NCI-H2081 treated with DMSO at 0.1 percent for 48 hours (cell line): Measurements from ENCODE around the gene RBCK1.

Experiments
- DNase-seq: peaks from one replicate; lab custom pipeline; 2025; lab: John Stamatoyannopoulos, UW

Gene RBCK1

DNA sequence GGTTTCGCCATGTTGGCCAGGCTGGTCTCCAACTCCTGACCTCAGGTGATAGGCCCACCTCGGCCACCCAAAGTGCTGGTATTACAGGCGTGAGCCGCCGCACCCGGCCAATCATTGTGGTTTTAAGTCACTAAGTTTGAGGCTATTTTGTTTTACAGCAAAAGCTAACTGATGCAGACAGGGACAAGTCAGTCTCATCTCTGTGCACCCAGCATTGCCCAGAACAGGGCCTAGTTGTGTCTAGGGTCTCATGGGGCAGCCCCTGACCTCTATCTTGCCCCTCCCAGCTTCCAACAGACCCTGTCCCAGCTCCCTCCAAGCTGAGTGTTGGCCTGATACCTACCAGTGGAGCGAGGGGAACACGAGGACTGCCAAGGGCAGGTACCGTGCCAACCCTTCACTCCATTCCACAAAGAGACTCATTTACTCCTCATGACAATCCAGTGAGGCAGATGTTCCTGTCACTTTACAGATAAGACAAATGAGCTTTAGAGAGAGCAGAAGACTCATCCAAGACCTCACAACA, 8.9 kb upstream of the RBCK1 start:
- DNase-seq = no peak

DNA sequence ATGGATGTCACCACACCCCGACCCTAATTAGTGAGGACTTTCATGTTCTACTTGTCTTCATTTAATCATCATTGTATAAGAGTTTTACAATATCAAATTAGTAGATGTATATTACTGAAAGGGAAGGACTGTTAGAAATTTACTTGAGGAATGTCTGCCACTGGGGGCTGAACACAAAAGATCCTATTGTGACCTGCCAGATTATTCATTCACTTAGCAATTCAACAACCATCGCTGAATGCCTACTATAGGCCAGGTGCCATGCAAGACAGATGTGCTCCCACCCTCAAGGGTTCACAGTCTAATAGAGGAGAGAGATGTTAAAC, 8.0 kb upstream of the RBCK1 start:
- no peak for DNase-seq

DNA sequence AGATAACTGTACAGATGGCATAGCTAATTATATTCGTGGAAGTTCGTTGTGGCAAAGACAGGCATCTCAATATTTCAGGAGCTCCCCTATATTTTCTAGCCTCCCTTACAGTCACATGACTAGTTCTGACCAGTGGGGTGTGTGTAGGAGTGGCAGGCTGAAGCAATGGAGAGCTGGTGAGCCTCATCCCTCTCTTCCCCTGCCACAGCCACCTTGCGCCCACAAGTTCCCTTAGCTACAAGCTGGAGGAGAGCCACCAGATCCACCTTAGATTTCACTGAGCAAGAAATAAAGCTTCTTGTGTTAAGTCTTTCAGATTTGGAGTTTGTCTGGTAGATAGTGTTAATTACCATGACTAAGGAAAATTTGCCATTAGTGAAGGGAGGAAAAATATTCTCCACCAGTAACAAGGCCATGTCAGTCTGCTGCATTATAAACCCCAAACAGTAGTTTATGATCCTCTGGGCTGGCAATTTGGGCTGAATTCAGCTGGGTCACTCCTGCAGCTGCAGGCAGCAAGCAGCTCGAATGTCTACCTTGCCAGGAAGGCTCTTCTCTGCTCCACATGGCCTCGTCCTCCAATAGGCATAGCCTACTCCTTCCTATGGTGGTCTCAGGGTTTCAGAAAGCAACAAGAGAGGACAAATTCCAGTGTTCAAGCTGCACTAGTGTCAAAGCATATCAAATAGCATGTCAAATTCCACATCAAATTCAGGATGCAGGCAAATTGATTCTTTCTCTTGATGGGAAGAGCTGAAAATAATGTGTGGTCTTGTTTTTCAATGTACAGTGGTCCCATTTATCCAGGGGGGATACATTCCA, 7.4 kb upstream of the RBCK1 start:
- no peak for DNase-seq

DNA sequence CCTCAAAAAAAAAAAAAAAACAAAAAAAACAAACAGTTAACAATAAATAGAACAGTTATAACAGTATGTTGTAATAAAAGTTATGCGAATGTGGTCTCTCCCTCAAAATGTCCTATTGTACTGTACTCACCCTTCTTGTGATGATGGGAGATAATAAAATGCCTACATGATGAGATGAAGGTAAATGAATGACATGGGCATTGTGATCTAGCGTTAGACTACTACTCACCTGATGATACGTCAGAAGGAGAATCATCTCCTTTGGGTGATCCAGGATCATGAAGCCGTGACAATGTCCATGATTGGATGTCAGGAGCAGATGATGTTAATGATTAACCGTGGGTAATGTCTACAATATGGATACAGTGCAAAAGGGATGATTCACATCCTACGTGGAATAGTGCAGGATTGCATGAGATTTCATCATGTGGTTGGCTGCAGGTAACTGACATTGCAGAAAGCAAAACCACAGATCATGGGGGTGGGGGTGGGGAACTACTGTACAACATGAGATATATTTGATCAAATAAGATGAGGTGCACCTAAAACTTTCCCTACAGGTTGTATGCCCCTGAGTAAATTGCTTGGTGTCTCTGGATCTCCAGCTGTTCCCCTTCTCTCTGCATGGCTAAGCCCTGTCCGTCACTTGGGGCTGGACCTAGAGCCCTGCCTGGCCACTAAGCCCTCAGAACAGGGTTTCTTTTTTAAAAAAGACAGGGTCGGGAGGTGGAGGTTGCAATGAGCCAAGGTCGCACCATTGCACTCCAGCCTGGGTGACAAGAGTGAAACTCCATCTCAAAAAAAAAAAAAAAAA, 6.2 kb upstream of the RBCK1 start:
- no peak for DNase-seq

DNA sequence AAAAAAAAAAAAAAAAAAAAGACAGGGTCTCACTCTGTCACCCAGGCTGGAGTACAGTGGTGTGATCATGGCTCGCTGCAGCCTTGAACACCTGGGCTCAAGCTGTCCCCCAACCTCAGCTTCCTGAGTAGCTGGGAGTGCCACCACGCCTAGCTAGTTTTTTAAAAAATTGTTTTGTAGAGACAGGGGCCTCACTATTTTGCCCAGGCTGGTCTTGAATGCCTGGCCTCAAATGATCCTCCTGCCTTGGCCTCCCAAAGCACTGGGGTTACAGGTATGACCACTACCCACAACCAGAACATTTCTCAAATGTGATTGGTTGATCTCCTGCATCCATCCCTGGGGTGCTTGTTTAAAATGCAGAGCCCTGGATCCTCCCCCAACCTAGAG, 5.6 kb upstream of the RBCK1 start:
- no peak for DNase-seq

DNA sequence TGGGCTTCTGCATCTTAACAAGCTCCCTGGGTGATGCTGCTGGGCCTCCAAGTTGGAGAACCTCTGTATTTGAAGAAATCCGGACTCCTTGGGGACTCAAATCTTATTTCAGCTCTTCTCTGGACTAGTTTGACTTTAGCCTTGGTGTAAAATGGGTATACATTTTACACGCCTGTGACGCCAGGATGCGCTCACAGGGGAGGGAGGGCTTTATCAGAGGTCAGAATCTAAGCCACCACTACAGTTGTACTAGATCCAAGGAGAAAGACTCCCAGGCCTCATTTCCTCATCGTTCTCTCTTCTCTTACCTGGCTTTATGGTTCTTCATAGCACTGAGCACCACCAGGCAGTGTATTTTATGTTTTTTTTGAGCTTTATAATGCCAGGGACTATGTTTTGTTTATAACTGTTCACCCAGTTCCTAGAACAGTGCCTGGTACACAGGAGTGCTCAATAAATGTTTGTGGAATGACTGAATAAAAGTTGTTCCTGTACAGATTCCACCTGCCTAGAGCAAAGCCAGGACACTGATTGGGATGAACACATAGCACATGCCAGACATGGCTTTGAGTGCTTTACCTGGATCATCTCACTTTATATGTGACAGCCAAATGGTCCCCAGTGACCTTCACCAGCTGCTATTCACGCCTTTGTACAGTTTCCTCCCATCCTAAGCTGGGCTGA, 5.1 kb upstream of the RBCK1 start:
- DNase-seq = no peak

DNA sequence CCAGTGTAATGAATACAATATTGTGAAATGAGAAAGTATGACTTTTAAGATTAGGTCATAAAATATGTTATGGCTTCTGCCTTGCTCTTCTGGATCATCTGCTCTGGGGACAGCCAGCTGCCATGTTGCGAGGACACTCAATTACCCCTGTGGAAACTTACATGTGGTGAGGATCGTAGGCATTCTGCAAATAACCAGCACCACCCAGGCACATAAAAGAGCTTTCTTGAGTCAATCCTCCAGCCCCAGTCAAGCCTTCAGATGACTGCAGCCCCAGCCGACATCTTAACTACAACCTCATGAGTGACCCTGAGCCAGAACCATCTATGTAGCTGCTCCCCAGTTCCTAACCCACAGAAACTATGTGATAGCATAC, 4.5 kb upstream of the RBCK1 start:
- DNase-seq = no peak

DNA sequence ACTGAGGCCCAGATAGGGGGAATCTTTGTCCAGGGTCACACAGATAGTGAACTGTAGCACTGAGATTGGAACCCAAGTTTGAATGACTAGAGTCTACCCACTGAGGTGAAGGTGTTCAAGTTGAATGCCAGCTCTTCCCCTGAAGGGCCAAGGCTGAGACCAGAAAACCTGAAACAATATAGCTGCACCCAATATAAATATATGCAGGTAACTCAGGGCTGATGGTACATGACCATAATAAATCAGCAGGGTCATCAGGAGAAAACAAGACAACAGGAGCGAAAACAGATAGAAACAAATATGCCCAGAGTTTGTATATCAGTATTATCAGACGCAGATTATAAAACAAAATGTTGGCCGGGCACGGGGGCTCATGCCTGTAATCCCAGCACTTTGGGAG, 4.0 kb upstream of the RBCK1 start:
- no peak for DNase-seq

DNA sequence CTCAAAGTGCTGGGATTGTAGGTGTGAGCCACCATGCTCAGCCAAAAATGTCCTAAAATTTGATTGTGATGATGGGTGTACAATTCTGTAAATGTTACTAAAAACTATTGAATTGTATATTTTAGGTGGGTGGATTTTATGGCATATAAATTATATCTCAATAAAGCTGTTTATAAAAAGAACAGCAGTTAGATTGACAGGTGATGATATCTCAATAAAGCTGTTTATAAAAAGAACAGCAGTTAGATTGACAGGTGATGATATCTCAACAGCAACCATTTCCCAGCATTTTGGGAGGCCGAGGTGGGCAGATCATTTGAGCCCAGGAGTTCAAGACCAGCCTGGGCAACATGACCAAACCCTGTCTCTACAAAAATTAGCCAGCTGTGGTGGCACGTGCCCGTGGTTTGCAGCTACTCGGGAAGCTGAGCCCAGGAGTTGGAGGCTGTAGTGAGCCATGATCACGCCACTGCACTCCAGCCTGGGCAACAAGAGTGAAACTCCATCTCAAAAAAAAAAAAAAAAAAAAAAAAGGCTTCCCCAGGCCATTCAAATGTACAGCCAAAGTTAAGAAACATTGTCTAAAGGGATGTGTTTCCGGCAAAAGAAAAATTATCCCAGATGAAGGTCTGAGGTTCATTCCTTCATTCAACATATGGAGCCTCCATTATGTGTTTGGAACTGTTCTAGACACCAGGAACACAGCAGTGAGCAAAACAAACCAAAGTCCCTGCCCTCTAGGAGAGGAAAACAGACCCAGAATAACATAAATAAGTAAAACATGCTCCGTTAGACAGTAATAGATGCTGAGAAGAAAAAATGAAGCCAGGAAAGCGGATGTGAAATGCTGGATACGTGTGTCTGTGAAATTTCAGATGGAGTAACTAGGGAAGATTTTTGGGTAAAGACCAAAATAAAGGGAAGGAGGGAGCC, 1.6 kb upstream of the RBCK1 start:
- DNase-seq = no peak

DNA sequence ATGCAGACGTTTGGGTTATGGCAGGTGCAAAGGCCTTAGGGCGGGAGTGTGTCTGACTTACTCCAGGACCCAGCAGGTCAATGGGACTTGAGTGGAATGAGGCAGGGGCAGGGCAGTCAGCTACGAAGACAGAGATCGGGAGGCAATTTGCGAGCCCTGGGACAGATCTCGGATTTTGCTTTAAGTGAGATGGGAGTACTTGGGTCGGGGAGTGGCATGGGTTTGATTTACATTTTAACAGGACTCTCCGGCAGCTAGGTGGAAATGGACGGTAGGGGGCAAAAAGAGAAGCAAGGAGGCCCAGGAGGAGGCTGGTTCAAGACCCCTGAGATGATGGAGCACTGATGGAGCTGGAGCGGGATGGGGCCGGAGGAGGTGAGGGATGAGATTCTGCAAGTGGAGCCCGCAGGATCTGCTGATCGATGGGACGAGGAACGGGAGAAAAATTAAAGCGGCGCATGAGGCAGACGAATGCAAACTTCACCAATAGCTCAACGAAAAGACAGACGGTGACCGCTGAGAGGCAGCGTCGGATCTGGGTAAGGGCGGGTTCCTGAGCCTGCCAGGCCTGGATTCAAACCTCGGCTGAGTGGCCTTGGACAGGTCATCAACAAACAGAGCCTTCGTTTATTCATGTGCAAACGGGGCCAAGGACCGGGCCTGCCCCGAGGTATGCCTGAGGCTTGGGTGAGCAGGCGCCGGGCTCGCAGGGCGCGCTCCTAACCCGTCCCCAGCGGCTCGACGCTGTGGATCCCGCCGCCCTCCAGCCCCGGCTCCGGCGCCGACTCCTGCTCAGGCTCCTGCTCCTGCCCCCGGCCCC, 756 bp upstream of the RBCK1 start:
- DNase-seq = no peak

DNA sequence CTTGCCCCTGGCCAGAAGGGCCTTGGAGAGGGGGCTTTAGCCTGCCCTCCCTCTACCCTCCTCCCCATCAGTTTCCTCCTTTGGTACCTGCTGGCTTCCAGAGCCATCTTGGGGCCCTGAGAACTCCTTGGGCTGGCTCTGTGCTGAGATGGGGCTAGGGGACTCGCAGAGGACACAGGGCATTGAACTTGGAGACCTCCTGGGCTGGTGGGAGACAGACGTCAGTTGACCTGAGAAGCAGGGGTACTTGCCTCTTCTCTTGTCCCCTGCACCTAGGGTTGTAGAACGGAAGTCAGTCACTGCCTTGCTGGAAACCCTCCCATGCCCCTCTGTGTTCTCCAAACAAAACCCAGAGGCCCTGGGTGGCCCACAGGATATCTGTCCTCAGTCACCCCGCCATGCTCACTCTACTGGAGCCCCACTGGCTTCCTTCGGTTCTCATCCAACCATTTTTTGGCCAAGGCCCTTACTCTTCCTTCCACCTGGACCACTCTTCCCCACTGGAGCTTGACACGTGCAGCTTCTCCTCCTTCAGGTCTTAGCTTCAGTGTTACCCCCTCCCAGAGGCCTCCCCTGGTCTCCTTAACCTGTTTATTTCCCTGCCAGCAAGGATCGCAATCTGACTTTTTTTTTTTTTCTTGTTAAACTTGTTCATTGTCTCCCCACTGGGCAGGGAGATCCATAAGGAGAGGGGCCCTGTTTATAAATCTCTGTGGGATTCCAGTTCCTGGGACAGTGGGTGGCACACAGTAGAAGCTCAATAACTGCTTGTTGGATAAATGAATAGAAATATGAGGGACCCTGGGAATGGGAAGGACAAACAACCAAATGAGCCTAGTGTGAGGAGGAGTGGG, 971 bp downstream of the RBCK1 start:
- no peak for DNase-seq

DNA sequence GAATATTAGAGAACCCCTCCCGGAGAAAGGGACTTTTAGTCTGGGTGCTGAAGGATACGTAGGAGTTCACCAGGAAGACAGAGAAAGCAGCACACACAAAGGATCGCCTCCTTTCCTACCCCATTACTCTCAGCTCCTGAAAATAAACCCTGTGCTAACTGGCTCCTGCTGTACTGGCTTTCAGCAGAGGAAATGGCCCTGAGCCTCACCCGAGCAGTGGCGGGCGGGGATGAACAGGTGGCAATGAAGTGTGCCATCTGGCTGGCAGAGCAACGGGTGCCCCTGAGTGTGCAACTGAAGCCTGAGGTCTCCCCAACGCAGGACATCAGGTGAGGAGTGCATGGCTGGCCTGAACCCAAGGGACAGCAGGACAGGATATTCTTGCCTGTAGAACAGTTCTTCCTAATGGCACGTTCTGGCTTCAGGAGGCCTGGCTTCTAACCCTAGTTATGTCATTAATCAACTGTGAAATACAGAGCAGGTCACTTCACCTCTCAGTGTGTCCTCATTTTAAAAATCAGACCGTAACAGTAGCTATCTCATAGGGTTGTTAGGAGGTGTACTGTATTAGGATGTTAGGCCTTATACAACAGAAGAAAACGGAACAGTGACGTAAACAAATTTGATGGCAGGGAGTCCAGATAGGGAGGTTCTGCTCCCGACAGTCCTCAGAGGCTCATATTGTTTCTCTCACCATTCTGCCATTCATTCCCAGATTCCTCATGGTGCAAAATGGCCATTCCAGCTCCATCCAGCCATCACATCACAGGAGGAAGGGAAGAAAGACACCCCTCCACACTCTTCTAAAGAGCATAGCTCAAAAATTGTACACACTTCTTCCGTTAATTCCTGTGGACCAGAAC, 1.8 kb downstream of the RBCK1 start:
- DNase-seq = no peak

DNA sequence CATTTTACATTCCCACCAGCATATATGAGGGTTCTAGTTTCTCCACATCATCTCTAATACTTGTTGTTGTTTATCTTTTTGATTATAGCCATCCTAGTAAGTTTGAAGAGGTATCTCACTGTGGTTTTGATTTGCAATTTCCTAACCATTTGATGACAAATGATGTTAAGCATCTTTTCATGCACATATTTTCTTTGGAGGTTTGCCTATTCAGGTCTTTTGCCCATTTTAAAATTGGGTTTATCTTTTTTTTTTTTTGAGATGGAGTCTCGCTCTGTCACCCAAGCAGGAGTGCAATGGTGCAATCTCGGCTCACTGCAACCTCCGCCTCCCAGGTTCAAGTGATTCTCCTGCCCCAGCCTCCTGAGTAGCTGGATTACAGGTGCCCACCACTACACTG, 4.0 kb downstream of the RBCK1 start:
- DNase-seq = no peak

DNA sequence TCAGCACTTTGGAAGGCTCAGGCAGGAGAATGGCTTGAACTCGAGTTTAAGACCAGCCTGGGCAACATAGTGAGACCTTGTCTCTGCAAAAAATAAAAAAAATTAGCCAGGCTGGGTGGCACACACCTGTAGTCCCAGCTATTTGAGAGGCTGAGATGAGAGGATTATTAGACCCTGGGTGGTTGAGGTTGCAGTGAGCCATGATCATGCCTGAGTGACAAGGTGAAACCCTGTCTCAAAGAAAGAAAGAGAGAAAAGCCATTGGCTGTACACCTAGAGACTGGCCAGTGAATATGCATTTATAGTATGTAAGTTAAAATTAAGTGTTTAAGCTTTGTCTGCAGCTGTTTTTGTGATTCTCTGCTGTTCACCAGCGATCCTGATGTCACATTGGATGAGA, 6.1 kb downstream of the RBCK1 start:
- no peak for DNase-seq

DNA sequence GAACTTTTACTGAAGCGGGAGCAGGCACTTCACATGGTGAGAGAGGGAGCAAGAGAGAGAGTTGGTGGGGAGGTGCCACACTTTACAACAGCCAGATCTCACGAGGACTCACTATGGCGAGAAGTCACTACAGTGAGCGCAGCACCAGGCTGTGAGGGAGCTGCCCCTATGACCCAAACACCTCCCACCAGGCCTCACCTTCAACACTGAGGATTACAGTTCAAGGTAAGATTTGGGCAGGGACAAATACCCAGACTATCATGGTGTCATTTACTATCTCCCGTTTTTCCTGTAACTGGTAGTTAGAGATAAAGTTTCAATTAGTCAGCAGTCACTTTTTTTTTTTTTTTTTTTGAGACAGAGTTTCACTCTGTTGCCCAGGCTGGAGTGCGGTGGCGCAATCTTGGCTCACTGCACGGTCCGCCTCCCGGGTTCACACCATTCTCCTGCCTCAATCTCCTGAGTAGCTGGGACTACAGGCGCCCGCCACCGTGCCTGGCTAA, 7.8 kb downstream of the RBCK1 start:
- DNase-seq = no peak

DNA sequence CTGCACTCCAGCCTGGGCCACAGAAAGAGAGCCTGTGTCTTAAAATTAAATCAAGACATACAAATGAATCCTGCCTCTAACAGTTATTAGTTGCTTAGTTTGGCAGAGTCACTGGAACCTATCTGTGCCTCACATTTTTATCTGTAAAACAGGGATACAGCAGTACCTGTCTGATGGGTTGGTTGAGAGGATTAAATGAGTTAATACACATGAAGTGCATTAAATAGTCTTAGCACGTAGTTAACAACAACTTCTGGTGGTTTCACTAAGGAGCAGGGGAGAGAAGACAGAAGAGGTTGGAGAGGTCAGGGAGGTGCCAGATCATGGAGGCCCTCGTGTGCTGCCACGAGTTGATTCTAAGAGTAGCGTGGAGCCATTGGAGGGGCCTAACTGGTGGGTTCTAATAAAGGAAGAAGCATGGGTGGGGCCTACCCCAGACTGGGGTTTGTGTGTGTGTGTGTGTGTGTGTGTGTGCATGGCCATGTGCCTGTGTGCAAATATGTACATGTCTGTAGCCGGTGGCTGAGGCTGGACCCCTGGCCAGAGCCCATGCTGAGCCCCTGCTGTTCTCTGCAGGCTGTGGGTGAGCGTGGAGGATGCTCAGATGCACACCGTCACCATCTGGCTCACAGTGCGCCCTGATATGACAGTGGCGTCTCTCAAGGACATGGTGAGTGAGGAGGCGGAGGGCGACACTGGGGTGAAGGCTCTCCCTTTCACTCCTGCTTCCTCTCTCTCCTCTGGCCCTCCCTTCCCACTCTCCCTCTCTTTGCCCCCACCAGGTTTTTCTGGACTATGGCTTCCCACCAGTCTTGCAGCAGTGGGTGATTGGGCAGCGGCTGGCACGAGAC, 9.1 kb downstream of the RBCK1 start:
- DNase-seq = no peak

DNA sequence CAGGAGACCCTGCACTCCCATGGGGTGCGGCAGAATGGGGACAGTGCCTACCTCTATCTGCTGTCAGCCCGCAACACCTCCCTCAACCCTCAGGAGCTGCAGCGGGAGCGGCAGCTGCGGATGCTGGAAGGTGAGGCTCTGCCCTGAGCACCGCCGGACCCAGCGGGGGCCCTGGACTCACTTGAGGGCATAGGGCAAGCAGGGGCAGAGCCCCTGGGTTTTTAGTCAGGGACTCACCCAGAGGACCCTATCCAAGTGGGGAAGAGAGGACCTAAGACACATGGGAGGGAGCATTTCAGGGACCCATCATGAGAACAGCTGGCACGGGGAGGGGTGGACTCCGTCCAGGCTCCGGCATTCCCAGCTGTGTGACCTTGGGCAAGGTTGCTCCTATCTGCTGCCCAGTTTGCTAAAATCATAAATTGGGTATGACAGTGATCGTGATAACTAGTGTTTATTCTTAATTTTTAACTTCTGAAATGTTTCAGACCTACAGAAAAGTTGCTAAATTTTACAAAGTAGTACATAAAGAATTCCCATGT, 9.8 kb downstream of the RBCK1 start:
- DNase-seq = no peak
